GM21717 (cell line): ENCODE data around the gene FRMD4A.

Experiments used
- ATAC-seq: cut with Tn5 transposase; IDR thresholded peaks from one replicate; pipeline ENCODE4 v1.9.1; 2021; ENCODE audit warnings: mild to moderate bottlenecking, moderate library complexity; ENCODE audit not compliant: unreplicated experiment

Gene FRMD4A

DNA sequence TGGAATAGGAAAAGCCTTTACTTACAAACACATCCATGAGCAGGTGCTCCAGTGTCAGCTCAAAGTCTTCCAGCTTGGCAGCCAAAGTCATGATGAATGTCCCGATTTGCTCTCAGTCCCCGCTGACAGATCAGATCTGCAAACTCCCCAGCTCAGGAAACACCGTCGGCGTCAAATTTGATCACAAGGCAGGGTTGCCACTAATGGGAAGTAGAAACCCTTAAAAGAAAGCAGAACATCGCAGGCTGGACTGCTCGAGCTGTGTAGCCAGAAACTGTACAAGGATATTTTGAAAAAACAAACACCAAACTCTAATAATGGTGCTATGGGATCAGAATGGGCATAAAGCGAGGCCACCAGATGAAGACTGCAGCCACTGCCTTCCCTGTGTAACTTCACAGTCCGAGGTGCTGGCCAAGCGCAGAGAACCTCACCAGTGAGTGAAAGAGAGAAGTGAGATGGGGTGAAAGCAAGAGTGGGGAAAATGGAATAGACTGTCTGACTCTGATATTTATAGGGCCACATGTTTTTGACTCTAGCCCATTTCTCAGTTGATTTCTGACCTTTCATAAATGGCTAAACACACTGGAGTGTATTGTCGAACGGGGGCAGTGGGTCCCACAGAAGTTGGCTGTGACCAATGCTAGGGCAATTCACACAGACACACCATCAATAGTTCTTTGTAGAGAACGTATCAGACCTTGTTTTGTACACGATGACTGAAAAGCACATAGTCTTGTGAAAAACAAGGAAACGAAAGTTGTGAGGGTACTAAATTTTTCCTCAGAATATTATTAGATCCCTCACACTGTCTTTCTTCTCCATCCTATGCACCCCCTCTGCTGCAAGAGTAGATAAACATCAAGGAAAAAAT lies 306.2 kb downstream of the FRMD4A start:
- no peak for ATAC-seq

DNA sequence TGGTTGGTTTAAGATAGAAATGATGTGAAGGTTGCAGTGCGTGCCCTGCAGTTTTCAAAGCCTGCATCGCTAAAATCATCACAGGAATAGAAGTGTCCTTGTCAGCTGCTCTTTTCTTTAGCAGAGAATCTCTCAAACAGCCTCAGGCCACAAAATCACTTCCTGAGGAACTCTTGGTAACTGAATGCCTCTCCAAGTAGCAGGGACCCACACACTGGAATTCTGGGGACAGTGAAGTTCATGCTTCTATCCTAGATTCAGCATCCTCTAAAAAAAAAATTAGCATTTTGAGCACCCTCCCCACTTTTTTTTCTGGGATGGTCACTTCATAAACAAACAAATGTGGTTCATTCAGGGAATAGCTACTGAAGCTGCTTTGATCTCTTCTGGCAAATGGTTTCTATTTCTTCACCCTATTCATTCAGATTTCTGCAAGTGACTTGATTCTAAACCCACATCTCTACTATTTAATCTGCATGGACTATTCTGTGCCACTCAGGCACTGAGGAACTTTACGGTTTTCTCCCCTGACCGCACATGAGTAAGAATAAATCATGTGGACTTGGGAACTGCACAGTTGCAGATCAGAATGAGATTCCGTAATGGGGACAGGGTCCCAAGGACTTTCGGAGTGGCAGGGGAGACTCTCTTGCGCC lies 306.9 kb downstream of the FRMD4A start:
- no peak for ATAC-seq

GRCh38 chr10:14022954-14023672 lies 307.6 kb downstream of the FRMD4A start:
- ATAC-seq, result no peak

GRCh38 chr10:14022052-14022451 lies 308.7 kb downstream of the FRMD4A start:
- no peak for ATAC-seq

DNA sequence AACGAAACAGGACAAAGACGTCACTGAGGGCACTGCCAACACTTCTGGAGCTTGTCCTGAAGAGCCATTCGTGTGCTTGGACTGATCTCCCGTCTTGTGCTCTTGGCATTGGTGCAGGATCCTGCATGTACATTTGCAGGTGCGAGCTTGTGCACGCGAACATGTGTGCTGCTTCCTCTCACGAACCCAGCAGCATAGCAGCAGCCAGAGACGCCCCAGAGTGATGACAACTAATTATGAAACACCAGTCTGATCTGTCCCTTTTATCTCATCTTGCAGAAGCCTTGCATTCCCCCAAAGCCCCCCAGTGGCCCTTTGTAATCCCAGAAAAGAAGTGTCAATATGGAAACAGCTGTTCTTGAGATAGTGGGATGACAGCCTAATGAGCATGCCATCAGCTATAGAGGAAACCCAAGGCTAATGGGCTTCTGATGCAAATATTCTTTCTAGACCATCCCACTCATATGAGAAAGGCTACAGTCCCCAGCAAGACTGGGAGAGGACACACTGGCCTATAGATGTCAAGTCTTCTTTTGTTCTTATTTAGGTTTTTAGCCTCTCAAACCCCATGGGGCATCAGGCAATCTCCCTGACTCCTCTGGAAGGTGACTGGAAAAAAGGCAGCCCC lies 310.6 kb downstream of the FRMD4A start:
- ATAC-seq, result no peak

DNA sequence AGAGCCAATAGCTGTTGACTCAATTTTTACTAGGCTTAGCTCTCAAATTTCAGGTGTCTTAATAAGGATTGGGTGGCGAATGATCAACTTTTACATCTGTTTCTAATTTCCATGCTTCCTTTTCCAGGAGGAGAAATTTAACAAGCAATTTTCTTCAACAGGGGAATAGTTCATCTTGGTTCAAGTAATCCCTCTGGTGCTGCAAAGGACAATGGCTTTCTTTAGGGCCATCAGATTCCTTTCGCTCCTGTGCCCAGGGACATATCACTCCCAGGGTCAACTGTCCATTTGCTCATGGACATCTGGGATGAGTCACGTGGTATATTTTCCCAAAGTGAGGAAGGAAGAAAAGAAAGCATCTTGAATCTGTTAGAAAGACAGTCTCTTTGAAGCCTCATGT lies 313.3 kb downstream of the FRMD4A start:
- ATAC-seq, result no peak

GRCh38 chr10:14016931-14017333 lies 313.8 kb downstream of the FRMD4A start:
- ATAC-seq, result no peak

DNA sequence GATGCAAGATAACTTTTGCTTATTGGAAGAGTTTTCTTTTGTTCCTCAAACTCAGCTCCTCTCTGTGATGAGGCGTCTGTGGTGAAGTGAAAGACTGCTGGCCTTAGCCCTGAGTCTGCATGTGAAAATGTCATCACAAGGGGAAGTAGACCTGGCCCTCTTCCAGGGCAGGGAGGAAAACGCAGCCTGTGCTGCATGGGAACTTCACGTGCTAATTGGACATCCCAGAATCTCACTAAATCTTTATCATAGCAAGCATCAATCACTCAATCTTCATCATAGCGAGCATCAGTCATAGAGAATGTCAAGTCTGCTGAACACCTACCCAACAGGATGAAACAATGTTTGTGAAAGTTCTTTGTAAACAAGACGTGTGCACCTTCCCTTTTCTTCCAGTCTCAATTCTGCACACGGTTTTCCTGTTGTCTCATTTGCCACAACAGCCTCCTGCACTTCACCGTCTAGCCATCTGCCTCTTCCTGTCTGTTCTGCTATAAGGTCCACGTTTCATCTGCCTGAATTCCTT lies 314.6 kb downstream of the FRMD4A start:
- no peak for ATAC-seq

GRCh38 chr10:14014423-14014822 lies 316.3 kb downstream of the FRMD4A start:
- no peak for ATAC-seq

GRCh38 chr10:14010769-14011574 lies 319.8 kb downstream of the FRMD4A start:
- ATAC-seq, result no peak

DNA sequence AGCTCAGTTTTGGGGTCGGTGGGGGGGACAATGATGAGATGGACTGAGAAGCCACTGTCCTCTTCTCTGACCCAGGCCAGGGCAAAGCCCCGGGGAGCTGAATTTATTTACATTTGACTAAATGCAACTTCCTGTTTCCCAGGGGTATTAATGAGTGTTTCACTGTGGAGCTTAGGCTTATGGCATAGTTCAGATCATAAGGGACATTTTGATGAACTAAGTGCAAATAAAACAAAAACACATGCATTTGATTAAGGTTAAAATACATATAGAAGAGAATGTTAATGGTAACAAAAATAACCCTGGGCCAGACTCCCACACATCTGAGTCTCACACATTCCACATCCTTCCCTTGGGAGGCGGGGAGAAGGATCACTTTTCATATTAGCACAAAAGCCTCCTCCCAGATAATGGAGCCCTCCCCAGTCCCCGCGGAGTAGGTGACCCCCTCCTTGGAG lies 320.6 kb downstream of the FRMD4A start:
- no peak for ATAC-seq

GRCh38 chr10:14009371-14010100 lies 321.2 kb downstream of the FRMD4A start:
- no peak for ATAC-seq

DNA sequence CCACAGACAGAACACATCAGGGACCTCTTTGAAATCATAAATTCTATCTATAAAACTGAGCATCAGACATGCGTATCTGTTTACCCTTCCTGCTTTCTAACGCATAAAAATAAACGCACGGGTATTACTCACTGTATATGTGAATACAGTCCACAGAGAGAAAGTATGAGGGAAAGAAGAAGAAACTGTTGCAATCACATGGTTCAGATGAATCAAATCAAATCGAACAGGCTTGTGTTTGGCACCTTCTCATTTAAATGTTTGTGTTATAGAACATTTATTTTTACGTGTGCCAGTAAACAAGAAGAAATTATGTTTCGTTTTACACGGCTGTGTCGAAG lies 322.0 kb downstream of the FRMD4A start:
- ATAC-seq, result no peak

- ATAC-seq, result no peak
Observed at GRCh38 chr10:14004536-14004935, 326.2 kb downstream of the FRMD4A start.

- ATAC-seq, result no peak
Observed at GRCh38 chr10:14003517-14004184, 327.1 kb downstream of the FRMD4A start.

DNA sequence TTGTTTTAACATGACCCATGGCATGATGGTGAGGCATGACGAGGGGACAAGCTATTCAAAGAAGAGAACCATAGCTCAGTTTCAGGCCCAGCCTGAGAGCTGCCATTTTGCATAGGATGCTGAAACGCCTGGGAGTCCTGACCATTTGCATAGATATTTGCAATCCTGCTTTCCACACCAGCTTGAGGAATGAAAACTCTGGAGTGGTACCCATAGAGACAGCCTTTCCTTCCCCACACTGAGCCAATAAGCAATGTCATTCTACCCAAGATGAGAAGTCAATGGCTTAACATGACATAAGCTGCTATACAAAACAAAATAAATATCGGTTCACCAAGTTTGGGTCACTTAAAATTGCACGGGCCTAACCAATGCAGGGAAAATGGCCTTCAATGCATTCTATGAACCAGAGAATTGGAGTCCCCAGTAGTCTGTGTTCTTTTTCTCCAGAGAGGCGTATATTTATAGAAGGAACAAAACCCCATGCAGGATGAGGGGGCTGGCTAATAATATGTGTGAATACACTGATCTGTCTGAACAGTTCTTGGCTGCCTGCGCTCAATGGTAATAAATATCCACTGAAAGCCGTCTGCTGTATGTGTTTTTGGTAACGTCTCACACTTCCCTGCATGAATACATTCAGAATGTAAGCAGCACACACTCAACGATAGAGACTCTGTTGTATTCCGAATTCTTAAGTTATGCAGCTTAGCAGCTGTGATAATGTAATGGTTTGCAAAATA lies 329.3 kb downstream of the FRMD4A start:
- no peak for ATAC-seq

DNA sequence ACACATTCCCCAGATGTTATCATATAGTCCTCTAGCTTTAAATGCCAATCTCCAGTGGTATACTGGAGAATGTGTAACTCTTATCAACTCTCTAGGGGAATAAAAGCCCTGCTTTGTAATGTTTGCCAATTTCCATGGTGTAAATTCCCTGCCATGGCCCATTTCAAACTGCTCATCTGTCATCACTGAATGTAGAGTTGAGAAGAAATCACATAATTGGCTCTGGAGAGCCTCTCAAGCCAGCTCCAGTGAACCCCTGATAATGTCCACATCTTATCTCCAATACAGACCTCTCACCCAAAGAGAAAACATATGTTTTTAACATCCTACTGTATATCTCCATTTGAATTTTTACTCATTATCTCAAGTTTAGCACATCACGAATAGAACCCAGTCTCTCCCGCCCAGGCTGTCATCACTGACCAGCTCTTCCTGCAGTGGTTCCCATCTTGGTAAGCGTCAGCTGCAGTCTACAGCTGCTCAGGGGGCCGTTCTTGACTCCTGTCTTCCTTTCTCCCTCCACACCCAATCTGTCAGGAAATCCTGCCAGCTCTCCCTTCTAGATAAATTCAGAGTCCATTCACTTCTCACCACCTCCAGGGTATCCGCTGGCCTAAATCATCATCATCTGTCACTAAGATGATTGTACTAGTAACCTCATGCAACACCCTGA lies 332.4 kb downstream of the FRMD4A start:
- no peak for ATAC-seq

DNA sequence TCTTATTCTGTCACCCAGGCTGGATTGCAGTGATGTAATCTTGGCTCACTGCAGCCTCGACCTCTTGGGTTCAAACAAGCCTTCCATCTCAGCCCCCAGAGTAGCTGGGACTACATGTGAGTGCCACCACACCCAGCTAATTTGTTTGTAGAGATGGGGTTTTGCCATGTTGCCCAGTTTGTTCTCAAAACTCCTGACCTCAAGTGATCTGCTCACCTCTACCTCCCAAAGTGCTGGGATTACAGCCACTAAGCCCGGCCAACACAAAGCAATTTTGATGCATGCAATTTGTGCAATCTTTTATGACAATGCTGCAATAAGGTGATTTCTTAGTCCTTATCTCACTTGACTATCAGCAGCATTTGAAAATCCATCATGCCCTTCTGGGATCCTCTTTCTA lies 333.1 kb downstream of the FRMD4A start:
- no peak for ATAC-seq
